ENCODE results near the gene ZBTB16.

- TF ChIP-seq CTCF (IDR thresholded peaks at IDR 0.05; ENCODE audit: low read depth, low read length) (no peak), MAX (IDR thresholded peaks at IDR 0.05; ENCODE audit: low read depth, low read length) (no peak)
These were observed 135.6 kb downstream of the ZBTB16 start for GRCh38 chr11:114195151-114195550.

Data from NB4 (cell line).